SK-N-SH treated with all-trans-retinoic acid at 6 μM for 48 hours (cell line): ENCODE results near the gene GPC2.

ENCODE experiments used
- PATZ1 ChIP-seq: fragments of 250-450 bp; sonication (Bioruptor Pico); IDR thresholded peaks from 2 replicates; pipeline ENCODE4 v1.8.0; 2020; ENCODE audit warnings: mild to moderate bottlenecking, moderate library complexity, borderline replicate concordance
- PPARA ChIP-seq: fragments of 250-450 bp; sonication (Bioruptor Pico); IDR thresholded peaks from 2 replicates; pipeline ENCODE4 v1.5.0; 2020; ENCODE audit warnings: mild to moderate bottlenecking, borderline replicate concordance
- TCF4 ChIP-seq: fragments of 250-450 bp; sonication (Bioruptor Pico); IDR thresholded peaks from 2 replicates; pipeline ENCODE4 v1.8.0; 2021; ENCODE audit warnings: mild to moderate bottlenecking, moderate library complexity, borderline replicate concordance
- ZFP30 ChIP-seq: fragments of 450-650 bp; formaldehyde crosslinking; IDR thresholded peaks from 2 replicates; pipeline ENCODE4 v1.5.0; 2022; ENCODE audit warnings: mild to moderate bottlenecking, moderate library complexity

- TF ChIP-seq PATZ1 (CRISPR knock-in tag) (no peak), ZFP30 (CRISPR knock-in tag) (no peak), PPARA (no peak), TCF4 (CRISPR knock-in tag) (no peak)
Observed at GRCh38 chr7:100152404-100152803, 24.8 kb downstream of the GPC2 start.
